HL-60/S4 treated with phorbol 12-myristate 13-acetate at 8.2 ng/mL for 4 days and 3 days (cell line): ENCODE data around the gene AQP12A.

ENCODE experiments used
- in situ Hi-C: fragments of 300-500 bp; cut with MboI; formaldehyde crosslinking; loops from 2 replicates; pipeline ENCODE4 v1.15.0; 2022; ENCODE audit warnings: low sequenced_read_pairs

AQP12A gene

GRCh38 chr2:240732911-240733622 lies 41.4 kb downstream of the AQP12A start:
- in situ Hi-C loops = no loop called here

DNA sequence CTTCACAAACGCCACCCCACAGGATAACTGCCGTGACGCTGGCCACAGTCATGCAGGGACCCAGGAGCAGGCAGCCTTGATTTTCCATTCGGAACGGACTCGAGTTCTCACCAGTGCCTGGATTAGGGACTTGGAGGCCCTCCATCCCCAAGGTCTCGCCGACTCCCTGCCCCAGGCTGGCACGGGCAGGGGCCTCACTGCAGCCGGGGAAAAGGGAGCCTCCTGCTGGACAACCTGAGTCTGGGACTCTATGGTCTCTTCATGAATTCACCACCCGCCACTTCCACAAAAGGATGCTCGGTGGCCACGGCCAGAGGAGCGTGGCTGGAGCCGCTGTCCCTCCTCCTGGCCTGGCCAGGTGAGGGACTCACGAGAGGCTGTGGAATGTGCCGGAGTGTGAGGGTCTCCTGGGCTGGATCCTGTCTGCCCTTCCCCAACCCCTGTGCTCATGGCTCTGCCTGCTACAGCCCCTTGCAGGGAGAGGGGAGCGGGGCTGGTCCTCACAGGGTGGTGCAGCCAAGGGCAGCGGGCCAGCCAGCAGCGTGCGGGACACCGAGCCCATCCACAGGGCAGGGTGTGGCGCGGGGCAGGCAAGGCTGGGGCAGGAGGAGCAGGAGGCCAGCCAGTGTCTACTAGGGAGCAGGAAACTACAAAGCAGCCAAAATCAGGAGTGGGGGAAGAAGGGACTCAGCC lies 42.3 kb downstream of the AQP12A start:
- in situ Hi-C loops = no loop called here

DNA sequence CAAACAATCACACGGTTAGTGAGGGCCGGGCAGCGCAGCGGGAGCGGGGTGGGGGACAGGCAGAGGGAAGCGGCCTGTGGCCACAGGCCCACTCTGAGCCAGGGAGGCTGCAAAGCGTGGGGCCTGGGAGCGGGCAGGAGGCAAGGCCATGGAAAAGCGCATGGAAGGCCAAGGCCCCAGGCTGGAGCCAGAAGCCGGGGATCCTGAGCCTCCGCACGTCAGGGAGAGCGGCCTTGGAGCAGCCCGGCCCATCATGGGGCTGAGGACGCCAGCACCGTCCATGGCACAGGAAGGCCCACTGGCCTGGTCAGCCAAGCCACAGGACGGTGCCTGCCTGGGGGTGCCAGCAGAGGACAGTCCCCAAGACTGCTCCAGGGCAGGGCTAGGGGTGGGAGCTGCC lies 43.1 kb downstream of the AQP12A start:
- in situ Hi-C loops = no loop called here

DNA sequence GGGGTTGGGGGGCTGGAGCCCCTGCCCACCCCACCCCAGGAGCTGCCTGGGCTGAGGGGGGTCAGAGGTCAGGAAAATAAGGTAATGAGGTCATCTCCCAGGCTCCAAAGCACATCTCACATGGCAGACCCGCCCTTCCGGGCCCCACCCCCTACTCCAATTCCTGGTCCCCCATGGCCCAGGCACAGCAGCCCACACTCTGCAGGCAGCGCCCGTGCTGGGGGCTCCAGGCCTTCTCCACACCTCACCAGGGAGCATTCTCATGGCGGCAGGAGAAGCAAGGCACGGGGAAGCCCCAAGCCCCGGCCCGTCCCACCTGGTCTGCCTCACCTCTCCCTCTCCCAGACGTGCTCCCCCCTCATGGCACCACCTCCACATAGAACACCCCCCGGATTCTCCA lies 43.8 kb downstream of the AQP12A start:
- in situ Hi-C loops = no loop called here

- in situ Hi-C loops = no loop called here
Observed at GRCh38 chr2:240736281-240737250, 44.9 kb downstream of the AQP12A start.

GRCh38 chr2:240737512-240737911 lies 45.8 kb downstream of the AQP12A start:
- in situ Hi-C loops = no loop called here

GRCh38 chr2:240737958-240738357 lies 46.3 kb downstream of the AQP12A start:
- in situ Hi-C loops = no loop called here

GRCh38 chr2:240739797-240740196 lies 48.1 kb downstream of the AQP12A start:
- in situ Hi-C loops = no loop called here

- in situ Hi-C loops = no loop called here
Observed at GRCh38 chr2:240741091-240741490, 49.4 kb downstream of the AQP12A start.

DNA sequence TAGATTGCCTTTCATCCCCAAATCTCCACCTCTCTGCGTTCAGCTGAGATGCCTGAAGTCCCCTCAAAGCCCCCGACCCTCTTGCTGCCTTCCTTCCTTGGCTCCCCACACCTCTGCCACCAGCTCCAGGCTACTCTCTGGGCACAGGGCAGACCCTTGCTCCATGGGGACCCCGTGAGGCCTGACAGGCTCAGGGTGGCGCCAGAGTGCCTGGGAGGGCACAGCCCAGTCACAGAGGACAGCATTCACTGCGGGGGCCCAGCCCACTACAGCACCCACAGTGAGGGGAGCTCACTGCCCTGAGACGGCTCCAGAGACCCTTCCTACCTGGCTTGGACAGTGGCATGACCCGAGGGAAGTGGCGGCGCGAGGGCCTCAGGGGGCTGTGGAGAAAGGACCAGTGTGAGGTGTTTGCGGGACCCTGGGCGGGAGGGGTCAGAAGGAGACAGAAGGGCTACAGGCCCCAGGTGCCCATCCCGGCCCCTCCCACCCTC lies 51.0 kb downstream of the AQP12A start:
- in situ Hi-C loops = no loop called here

GRCh38 chr2:240745456-240745855 lies 53.8 kb downstream of the AQP12A start:
- in situ Hi-C loops = no loop called here

DNA sequence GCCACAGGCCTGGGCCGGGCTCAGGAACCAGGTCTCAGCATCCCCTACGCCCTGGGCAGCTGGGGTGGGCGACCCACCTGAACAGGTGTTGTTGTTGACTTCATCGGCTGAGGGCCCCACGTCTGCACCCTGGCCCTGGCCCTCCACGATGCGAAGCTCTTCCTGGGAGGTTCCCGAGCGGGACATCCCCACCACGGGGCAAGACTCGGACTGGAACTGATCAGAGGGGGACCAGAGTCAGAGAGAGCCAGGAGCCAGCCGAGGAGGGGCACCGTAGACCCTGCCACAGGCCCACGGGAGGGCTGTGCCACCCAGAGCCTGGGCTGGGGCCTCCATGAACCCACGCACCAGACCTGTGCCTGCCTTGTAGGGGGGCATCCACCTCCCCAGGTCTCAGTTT lies 54.3 kb downstream of the AQP12A start:
- in situ Hi-C loops = no loop called here

- in situ Hi-C loops = no loop called here
Observed at GRCh38 chr2:240746671-240747070, 55.0 kb downstream of the AQP12A start.

GRCh38 chr2:240747256-240747655 lies 55.6 kb downstream of the AQP12A start:
- in situ Hi-C loops = no loop called here
